Osteocyte (in vitro differentiated cells): ENCODE results near the gene MLF1. TPM values are rescaled to one million over a fixed set of nuclear protein-coding genes. Genes with fewer than 3 reads are reported as not detected.

Source experiments
- DNase-seq: peaks from one replicate; pipeline ENCODE4 v3.0.0; 2021; ENCODE audit warnings: mixed read lengths; ENCODE audit not compliant: unreplicated experiment; ENCODE audit errors: extremely low spot score
- H3K27ac Mint-ChIP-seq: one replicate; pipeline ENCODE4 v1.8.0; 2021; ENCODE audit warnings: mild to moderate bottlenecking, mixed read lengths; ENCODE audit not compliant: unreplicated experiment
- H3K27me3 Mint-ChIP-seq: one replicate; pipeline ENCODE4 v1.8.0; 2021; ENCODE audit warnings: mixed read lengths; ENCODE audit not compliant: unreplicated experiment
- H3K36me3 Mint-ChIP-seq: one replicate; pipeline ENCODE4 v1.8.0; 2021; ENCODE audit warnings: mixed read lengths; ENCODE audit not compliant: unreplicated experiment
- H3K4me1 Mint-ChIP-seq: one replicate; pipeline ENCODE4 v1.8.0; 2021; ENCODE audit warnings: mixed read lengths; ENCODE audit not compliant: unreplicated experiment
- H3K4me3 Mint-ChIP-seq: one replicate; pipeline ENCODE4 v1.8.0; 2021; ENCODE audit warnings: mild to moderate bottlenecking, moderate library complexity, mixed read lengths; ENCODE audit not compliant: unreplicated experiment
- H3K9me3 Mint-ChIP-seq: one replicate; pipeline ENCODE4 v1.8.0; 2021; ENCODE audit warnings: mixed read lengths; ENCODE audit not compliant: unreplicated experiment
- CTCF ChIP-seq: fragments of 200-600 bp; sonication (generic); IDR thresholded peaks from 2 replicates; pipeline ENCODE4 v1.5.0; 2021; ENCODE audit warnings: antibody characterized with exemption, mild to moderate bottlenecking, moderate library complexity
- long read RNA-seq: library from polyadenylated mRNA; unstranded; transcript quantifications from one replicate; pipeline ENCODE4 v2.0.0, GENCODE V29; 2021
- total RNA-seq: library from RNA; stranded (reverse); gene quantifications from 2 replicates; pipeline ENCODE4 v1.2.1, GENCODE V29; 2021

Gene MLF1, protein sequence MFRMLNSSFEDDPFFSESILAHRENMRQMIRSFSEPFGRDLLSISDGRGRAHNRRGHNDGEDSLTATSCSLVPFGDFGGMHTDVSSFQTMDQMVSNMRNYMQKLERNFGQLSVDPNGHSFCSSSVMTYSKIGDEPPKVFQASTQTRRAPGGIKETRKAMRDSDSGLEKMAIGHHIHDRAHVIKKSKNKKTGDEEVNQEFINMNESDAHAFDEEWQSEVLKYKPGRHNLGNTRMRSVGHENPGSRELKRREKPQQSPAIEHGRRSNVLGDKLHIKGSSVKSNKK
- 10.6 and 11.8 TPM in 2 replicates for total RNA-seq
- long read RNA-seq, transcript MLF1-201 (7 exons, 2,203 nt) = major isoform, 53 of 95 reads
- long read RNA-seq, transcript MLF1-202 (7 exons, 2,222 nt) = minor isoform, 25 of 95 reads
- long read RNA-seq, partial matches to known transcripts = 0 of 95 reads
- long read RNA-seq, other reads (novel, unspliced or antisense) = 14 of 95 reads

DNA sequence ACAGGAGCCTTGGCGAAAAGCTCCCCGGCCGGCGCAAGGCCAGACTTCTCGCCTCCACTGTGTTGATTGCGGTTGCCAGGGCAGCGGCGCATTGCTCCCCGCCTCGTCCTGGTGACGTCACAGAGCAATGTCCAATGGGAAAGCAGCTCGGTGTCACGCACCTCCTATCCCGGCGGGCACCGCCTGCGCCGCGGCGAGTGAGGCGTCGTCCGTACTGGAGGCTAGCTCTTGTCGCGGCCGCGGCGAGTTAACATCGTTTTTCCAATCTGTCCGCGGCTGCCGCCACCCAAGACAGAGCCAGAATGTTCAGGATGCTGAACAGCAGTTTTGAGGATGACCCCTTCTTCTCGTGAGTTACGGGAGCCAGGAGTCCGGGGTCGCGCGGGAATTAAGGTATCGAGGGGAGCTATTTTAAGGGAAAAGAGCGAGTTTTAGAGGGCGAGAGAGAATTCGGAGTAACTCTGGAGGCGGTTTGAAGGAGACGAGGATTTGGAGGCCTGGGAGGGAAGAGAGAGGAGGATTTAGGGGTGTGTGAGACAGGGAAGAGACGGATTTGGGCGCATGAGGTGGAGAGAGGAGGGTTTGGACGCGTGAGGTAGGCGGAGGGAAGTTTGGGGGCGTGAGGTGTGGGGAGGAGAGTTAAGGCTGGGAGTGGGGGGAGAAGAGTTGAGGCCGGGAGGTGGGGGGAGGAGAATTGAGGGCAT, at the start of gene MLF1:
Gene MLF1 (plus strand): TSS at position 196 of the 704 bp plus-strand sequence. CDS start 107 bp downstream, at position 303.
- peaks cover 12% of the 10 kb centered on the region for H3K27me3 Mint-ChIP-seq
- no peaks in the 10 kb centered on the region for H3K36me3 Mint-ChIP-seq
- peaks cover 14% of the 10 kb centered on the region for H3K4me1 Mint-ChIP-seq
- no peaks in the 10 kb centered on the region for H3K9me3 Mint-ChIP-seq
- H3K27ac Mint-ChIP-seq = peak within 1 kb of the TSS; percentile 100
- peak within 1 kb of the TSS; percentile 99 for H3K4me3 Mint-ChIP-seq
- peak; percentile 99 for DNase-seq
- TF ChIP-seq CTCF = no peak

DNA sequence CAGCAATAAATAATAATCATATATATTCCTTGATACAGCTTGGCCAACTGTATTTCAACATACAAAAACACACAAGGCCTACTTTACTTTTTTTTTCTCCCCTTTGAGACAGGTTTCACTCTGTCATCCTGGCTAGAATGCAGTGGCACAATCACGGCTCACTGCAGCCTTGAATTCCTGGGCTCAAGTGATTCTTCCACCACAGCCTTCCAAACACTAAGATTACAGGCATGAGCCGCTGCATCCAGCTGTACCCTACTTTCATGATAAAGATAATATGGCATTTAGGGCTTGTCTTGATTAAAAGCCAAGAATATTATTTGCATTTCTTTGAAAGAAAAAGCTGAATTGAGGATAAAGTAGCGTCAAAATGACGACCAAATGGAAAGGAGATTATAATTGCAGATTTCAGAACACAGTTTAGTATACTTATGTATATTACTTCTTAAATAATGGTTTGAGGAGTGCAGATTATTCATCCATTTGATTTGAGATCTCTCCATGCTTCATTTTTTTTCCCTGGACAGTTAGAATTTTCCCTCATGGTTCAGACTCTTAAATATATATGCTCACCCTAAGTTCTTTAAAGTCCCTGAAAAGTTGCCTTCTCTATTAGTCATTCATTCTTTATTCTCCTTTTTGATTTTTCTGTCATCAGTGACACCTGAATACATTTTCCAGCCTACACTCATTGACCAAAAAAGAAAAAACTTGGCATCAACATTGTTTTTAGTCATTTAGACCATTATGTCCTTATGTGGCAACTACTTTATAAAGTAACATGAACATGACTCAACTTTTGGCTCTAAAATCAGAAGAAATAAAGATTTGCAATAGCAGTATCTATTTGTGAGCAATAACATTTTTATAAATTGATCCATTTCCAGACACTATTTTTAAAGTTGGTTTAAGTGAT, 48.5 kb upstream of the MLF1 start:
- Mint-ChIP-seq H3K9me3 (peaks cover 8% of the 10 kb centered on the region), H3K4me1 (peaks cover 6% of the 10 kb centered on the region), H3K27ac (no peak overlapping the region), H3K36me3 (no peaks in the 10 kb centered on the region), H3K27me3 (no peaks in the 10 kb centered on the region), H3K4me3 (no peak overlapping the region)
- DNase-seq = no peak
- no peak for TF ChIP-seq CTCF

DNA sequence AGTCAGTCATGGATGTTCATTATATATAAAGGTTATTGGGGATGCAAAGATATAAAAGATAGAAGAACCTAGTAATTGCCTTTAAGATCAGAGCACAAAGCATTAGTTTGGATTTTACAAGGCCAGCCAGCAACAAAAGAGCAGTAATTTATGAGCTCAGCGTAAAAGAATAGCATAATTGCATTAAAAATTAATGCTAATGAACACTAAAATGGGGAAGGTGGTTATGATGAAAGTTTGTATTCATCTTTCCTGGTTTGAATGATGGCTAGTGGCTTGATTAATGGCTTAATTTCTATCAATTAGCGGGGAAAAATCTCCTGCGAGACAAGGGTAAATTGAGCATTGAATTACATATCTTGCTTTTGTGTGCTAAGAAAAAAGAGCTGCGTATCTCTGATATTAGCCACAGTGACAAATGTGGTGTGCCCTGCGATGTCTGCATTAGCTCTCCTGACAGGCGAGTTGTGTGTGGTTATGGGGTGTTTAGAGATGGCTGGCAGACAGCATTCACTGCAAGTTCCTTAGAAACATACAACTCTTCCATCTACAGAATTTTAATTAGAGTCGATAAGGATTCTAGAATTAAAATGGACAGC, 42.8 kb upstream of the MLF1 start:
- H3K9me3 Mint-ChIP-seq = peaks cover 7% of the 10 kb centered on the region

DNA sequence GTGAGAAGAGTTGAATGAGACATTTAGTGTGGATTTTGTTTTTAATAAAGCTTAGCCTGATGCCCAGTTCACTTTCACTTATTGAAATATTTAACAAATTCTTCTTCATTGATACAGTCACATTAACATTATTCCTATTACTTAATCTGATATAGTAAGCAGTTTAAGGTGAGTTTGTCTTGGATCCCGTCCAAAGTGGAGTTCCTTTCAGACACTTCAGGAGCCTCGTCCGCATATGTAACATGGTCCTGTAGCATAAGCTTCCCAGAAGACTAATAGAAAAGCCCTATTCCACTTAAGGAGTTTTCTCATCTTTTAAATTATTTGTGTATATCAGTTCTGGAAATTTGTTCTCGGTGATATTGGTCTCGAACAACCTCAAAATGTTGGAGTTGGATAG, 39.7 kb upstream of the MLF1 start:
- no peaks in the 10 kb centered on the region for H3K27me3 Mint-ChIP-seq
- DNase-seq = no peak
- H3K4me3 Mint-ChIP-seq = no peak overlapping the region
- no peak overlapping the region for H3K27ac Mint-ChIP-seq
- H3K4me1 Mint-ChIP-seq = no peaks in the 10 kb centered on the region
- no peaks in the 10 kb centered on the region for H3K36me3 Mint-ChIP-seq
- H3K9me3 Mint-ChIP-seq = no peaks in the 10 kb centered on the region
- no peak for TF ChIP-seq CTCF

More for the DNA sequence above, 42.8 kb upstream of the MLF1 start:
- H3K27ac Mint-ChIP-seq = no peak overlapping the region
- no peak for TF ChIP-seq CTCF
- no peak for DNase-seq
- no peak overlapping the region for H3K4me3 Mint-ChIP-seq
- H3K27me3 Mint-ChIP-seq = no peaks in the 10 kb centered on the region
- H3K36me3 Mint-ChIP-seq = no peaks in the 10 kb centered on the region
- no peaks in the 10 kb centered on the region for H3K4me1 Mint-ChIP-seq
